HG03280 (cell line): ENCODE results near the gene GH1.
"Not testable (repeated sequence)": the region's sequence is repeated elsewhere in the genome, so short reads cannot be mapped to it uniquely, and the experiment has no call there.

ENCODE experiments used
- ATAC-seq: cut with Tn5 transposase; IDR thresholded peaks from one replicate; pipeline ENCODE4 v1.9.1; 2021; ENCODE audit warnings: mild to moderate bottlenecking, moderate library complexity; ENCODE audit not compliant: unreplicated experiment

The GH1 gene

DNA sequence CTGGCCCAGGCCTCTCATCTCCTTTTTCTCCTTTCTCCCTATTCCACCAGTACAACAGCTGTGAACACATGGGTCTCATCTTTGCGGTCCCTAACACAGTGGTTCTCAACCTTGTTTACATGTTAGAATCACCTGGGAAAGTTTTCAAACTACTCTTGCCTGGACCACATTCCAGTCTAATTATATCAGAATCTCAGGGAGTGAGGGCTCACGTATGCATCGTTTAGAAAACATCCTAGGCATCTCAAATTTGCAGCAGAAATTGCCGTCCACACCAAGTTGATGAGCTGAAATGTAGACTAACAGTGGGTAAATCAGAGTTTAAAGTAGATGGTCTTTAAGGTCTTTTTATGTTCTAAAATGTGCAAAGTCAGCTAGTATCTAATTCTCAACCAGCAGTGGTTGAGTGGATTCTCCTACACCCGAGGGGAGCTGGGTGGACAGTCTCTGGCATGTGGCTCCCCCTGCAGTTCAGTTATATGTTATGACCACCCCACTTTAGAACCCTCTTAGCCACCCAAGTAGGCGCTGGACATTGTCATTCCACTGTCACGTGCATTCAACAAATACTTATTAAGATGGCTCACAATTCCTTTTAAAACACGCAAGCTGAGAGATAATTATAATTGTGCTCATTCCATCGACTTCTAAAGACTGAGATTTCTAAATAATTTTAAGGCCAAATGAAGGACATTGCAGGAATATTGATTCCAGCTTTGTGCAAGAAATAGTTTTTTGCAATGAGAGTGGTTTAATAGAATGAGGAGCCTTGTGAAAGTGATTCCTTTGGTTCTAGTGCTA lies 48.9 kb downstream of the GH1 start:
- not testable (repeated sequence) for ATAC-seq
